ENCODE data around the gene TMEM101.
A peak's percentile ranks its signal among the peaks of the same experiment; 100 is the strongest.
"Not testable (repeated sequence)": the region's sequence is repeated elsewhere in the genome, so short reads cannot be mapped to it uniquely, and the experiment has no call there.

Gene TMEM101

DNA sequence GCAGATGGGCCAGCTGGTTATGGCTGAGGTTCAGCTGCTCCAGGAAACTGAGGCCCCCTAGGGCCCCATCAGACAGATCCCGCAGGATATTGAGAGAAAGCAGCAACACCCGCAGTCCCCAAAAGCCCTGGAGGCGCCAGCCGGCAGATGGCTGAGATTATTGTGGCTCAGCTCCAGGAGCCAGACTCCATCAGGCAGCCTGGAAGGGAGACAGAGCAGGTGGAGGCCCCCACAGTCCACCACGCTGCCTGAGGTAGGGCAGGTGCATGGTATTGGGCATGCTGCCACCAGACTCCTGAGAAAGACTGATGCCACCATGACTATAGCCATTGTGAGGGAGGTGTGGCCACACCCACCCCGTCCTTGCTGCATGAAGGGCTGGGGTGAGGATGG is 9.5 kb upstream of the TMEM101 start:
- TF ChIP-seq, protein P1, sequence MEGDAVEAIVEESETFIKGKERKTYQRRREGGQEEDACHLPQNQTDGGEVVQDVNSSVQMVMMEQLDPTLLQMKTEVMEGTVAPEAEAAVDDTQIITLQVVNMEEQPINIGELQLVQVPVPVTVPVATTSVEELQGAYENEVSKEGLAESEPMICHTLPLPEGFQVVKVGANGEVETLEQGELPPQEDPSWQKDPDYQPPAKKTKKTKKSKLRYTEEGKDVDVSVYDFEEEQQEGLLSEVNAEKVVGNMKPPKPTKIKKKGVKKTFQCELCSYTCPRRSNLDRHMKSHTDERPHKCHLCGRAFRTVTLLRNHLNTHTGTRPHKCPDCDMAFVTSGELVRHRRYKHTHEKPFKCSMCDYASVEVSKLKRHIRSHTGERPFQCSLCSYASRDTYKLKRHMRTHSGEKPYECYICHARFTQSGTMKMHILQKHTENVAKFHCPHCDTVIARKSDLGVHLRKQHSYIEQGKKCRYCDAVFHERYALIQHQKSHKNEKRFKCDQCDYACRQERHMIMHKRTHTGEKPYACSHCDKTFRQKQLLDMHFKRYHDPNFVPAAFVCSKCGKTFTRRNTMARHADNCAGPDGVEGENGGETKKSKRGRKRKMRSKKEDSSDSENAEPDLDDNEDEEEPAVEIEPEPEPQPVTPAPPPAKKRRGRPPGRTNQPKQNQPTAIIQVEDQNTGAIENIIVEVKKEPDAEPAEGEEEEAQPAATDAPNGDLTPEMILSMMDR (IDR thresholded peaks at IDR 0.05; ENCODE audit: low read length, missing control alignments), result no peak

DNA sequence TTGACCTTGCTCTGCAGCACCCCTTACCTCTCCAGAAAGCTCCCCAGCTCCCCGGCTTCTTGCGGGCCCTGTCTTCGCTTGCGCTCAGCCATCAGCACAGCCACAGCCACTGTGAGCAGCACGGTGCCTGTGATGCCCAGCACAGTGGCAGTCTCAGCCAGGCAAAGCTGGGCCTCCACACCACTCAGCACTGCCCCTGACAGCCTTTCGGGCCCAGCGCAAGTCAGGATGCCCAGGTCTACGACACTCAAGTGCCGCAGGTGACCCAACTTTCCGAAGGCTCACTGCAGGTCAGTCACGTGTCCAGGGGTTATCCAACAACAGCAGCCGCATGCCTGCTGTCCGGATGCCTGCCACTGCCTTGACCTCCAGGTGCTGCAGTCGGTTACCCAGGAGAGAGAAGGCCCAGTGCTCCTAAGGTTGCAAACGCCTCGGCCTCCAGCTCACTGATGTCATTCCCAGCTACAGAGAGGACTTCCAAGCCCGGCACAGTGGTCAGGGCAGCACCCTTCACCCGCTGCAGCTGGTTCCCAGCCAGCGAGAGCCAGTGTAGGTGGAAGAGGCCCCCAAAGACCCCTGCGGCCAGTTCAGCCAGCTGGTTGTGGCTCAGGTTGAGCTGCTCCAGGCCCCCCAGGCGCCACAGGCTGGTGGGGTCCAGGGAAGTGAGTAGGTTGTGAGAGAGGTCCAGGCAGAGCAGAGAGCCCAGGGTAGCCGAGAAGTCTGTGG is 8.9 kb upstream of the TMEM101 start:
- DNase-seq (ENCODE audit: low read depth), result no peak
- TF ChIP-seq, protein P1 (IDR thresholded peaks at IDR 0.05; ENCODE audit: low read length, missing control alignments), result no peak
- H3K4me3 ChIP-seq (replicated peaks; ENCODE audit: low read depth, low read length), result no peak overlapping the region

More for the DNA sequence above, 9.5 kb upstream of the TMEM101 start:
- DNase-seq (ENCODE audit: low read depth), result no peak
- H3K4me3 ChIP-seq (replicated peaks; ENCODE audit: low read depth, low read length), result no peak overlapping the region

DNA sequence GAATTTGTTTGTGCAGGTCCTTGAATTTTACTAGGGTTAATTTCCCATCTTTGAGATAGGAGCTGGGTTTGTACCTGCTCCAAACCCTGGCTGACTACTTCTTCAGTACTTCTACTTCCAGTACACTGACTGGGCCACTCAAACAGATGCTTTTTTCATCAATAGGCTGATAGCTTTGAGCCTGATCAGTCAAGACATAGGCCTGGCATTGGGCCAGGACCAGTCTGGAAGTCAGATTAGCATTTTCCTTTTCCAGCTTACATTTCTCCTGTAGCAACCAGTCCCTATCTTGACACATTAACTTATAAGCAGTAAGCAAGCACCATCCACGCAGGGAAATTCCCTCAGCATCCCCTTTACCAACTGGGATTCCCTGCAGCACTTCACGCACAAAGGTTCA is 7.5 kb upstream of the TMEM101 start:
- DNase-seq (ENCODE audit: low read depth), result no peak
- H3K4me3 ChIP-seq (replicated peaks; ENCODE audit: low read depth, low read length), result no peak overlapping the region
- TF ChIP-seq, protein P1 (IDR thresholded peaks at IDR 0.05; ENCODE audit: low read length, missing control alignments), result no peak

DNA sequence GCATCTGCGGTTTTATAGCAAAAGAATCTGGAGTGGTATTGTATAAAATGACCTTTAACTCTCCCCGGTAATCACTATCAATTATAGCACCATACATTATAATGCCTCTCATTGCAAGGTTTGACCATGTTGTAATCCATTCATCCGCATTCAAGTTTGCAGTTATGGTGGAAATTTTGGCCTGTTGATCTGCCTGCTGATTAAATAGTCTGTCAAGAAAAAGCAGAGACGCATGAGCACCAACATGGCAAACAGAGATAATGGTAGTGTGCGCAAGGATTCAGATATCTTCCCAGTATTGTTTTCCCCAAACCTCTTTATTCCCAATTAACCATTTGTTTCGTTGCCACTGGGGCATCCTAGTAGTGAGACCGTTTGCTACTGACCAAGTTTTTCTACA is 6.5 kb upstream of the TMEM101 start:
- H3K4me3 ChIP-seq (replicated peaks; ENCODE audit: low read depth, low read length); DNase-seq (ENCODE audit: low read depth): not testable (repeated sequence)

DNA sequence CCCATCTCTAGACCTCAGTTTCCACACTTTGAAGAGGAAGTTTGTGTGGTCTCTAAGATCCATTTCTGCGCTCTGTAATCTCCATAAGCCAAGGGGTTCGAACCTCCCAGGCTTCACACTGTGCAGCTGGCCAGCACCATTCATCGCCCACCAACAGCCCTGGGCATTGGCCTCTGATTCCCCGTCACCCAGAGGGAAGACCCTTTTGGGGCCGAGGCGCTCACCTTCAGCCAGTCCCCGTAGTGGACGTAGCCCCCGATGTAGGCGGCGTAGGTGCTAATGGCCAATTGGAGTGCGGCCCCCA is 678 bp downstream of the TMEM101 start:
- no peak for DNase-seq (ENCODE audit: low read depth)
- H3K4me3 ChIP-seq (replicated peaks; ENCODE audit: low read depth, low read length), result peak overlapping the region; percentile 98
- TF ChIP-seq, protein P1 (IDR thresholded peaks at IDR 0.05; ENCODE audit: low read length, missing control alignments), result no peak

DNA sequence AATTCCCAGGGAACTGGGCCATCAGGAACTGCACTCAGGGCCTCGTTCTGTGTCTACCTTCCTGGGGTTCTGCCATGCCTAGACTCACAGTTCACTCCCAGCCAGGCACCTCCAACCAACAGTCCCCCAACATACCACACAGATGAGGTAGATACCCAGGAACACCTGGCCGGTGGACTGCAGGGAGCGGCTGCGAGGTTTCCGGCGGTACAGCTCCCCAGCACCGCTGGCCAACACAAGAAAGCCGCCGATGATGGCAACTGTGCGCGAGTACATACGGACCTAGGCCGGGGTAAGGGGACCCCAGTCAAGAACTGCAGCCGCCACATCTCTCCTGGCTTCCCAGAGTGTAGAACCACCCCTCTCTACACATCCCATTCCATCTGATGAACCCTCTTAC is 1.9 kb downstream of the TMEM101 start:
- no peak overlapping the region for H3K4me3 ChIP-seq (replicated peaks; ENCODE audit: low read depth, low read length)
- no peak for DNase-seq (ENCODE audit: low read depth)
- TF ChIP-seq, protein P1 (IDR thresholded peaks at IDR 0.05; ENCODE audit: low read length, missing control alignments), result no peak

DNA sequence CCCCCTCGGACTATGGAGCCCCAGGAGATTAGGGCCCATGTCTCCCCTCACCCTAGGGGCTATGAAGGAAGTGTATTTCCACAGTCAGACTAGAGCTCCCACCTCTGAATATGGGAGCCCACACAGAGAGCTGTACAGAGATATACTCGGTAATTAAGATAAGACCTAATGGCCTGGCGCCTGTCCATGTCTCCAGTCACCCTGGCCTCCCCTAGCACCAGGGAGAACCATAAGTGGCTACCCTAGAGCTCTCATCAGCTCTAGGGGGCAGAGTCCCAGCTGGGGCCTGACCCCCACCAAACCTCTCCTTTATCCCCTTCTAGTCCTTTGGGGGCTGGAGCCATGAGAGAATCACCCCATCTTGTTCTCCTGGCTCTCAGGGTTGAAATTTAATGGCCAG is 2.4 kb downstream of the TMEM101 start:
- TF ChIP-seq, protein P1 (IDR thresholded peaks at IDR 0.05; ENCODE audit: low read length, missing control alignments), result no peak
- no peak overlapping the region for H3K4me3 ChIP-seq (replicated peaks; ENCODE audit: low read depth, low read length)
- no peak for DNase-seq (ENCODE audit: low read depth)
